GM12891 (cell line): ENCODE data around the gene PORCN.

Experiments
- POLR2A ChIP-seq: IDR thresholded peaks from 2 replicates; pipeline ENCODE4 v1.6.1; 2011; ENCODE audit warnings: low read depth, low read length, control low read depth
- POLR2AphosphoS5 ChIP-seq: IDR thresholded peaks from 2 replicates; pipeline ENCODE4 v1.6.1; 2011; ENCODE audit warnings: low read depth, low read length, control low read depth

- TF ChIP-seq POLR2A = no peak
- no peak for TF ChIP-seq POLR2AphosphoS5
Observed at GRCh38 chrX:48480142-48480541, 28.6 kb upstream of the PORCN start.
